Measurements from ENCODE around the gene TRNP1.

DNA sequence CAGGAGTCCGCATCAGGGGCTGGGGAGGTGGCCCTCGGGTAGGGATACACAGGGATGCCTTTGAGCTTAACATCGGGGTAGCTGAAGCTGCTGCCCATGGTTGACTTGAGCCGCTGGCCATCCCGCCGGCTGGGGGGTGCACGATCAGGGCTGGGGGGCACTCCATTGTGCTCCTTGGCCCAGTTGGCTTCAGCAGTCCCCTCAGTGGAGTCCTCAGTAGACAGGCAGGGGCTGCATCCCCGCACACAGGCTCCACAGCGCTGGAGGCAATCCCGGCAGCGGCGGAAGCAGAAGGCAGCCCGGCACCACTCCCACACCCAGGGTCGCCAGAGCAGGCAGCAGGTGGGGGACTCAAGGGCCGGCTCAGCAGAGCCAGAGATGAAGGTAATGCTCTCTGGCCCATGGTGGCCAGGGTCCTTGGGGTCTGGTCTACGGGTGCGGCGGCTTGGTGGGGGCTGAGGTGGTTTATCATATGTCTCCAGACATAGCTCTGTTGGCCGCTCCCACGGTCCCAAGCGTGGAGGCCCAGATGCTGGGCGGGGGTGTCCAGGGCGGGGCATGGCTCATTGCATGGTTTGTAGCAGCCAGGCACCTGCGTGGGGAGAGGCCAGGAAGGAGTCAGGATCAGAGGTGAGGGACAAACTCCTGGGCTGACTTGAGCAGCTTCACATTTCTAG, 41.5 kb upstream of the TRNP1 start:
- TF ChIP-seq, protein P1, sequence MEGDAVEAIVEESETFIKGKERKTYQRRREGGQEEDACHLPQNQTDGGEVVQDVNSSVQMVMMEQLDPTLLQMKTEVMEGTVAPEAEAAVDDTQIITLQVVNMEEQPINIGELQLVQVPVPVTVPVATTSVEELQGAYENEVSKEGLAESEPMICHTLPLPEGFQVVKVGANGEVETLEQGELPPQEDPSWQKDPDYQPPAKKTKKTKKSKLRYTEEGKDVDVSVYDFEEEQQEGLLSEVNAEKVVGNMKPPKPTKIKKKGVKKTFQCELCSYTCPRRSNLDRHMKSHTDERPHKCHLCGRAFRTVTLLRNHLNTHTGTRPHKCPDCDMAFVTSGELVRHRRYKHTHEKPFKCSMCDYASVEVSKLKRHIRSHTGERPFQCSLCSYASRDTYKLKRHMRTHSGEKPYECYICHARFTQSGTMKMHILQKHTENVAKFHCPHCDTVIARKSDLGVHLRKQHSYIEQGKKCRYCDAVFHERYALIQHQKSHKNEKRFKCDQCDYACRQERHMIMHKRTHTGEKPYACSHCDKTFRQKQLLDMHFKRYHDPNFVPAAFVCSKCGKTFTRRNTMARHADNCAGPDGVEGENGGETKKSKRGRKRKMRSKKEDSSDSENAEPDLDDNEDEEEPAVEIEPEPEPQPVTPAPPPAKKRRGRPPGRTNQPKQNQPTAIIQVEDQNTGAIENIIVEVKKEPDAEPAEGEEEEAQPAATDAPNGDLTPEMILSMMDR (IDR thresholded peaks at IDR 0.05), result no peak
- TF ChIP-seq POLR2A (IDR thresholded peaks at IDR 0.05) (no peak), POLR2AphosphoS5 (IDR thresholded peaks at IDR 0.05; ENCODE audit: insufficient read depth in 1 of 2, low read depth in 1 of 2) (no peak)
